Measurements from ENCODE around the gene HORMAD2. TPM values are rescaled to one million over a fixed set of nuclear protein-coding genes. Genes with fewer than 3 reads are reported as not detected.

HORMAD2 gene
- total RNA-seq, 1 experiment from 2014 or later = not detected

DNA sequence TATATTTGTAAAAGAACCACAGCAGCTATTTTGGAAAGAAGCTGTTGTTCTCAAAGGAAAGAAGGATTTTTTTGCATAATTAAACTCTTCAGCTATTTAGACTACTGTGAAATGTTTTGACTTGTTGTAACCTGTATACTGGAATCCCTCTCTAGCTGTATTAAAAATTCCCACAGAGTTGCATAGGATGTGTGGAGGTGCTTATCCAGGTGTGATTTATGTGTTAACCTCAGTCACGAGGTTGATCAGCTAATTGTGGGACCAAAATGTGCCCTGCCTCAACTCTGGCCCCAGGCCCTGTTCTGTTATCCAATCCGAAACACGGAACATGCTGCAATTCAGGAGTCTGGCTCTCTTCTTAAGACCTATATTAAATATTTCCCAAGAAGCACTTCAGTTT lies 96.2 kb downstream of the HORMAD2 start (continued):
- TF ChIP-seq, protein P1, sequence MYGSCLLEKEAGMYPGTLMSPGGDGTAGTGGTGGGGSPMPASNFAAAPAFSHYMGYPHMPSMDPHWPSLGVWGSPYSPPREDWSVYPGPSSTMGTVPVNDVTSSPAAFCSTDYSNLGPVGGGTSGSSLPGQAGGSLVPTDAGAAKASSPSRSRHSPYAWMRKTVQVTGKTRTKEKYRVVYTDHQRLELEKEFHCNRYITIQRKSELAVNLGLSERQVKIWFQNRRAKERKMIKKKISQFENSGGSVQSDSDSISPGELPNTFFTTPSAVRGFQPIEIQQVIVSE (CRISPR knock-in tag; IDR thresholded peaks at IDR 0.05; ENCODE audit: borderline replicate concordance) = no peak

DNA sequence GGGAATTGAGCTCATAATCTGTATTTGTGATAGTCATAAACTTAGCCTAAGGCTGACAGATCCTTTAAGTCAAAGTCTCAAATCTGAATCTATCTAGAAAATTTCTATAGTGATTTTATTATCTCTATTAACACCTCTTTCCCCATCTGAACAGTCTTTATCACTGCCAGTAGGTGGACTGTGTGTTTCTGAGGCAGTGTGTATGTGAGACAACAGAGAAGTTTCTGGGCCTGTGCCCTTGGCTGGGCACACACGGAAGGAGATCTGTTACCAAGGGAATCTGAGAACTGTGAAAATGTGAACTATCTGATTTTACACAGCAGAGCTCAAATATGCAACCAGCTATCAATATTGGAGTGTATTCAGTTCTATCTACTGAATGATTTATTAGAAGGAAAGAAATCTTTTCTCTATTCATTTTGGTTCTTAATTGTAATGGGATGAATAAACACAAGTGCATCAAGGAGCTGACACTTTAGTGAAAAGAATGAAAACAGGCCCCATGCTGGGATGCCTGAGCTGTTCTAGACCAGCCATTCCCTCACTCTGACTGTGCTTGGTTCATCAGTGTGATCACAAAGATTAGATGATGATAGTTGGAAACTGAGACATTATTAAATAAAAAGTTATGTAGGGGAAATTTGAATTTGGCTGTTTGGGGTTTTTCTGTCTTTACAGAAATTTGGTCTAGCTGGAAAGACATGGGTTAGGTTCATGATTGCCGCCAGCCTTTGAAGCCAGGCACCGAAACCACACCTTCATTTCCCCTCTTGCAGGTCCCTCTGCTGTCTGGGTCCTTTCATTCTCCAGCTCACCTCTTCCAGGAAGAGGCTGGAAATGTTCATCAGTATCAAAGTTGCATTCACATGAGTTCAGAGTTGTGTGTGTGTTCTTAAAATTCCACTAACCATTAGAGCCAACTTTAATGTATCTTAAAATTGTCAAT lies 98.2 kb downstream of the HORMAD2 start:
- Mint-ChIP-seq H3K27ac (0 out of 2 replicates have a peak overlapping the region, but pooled peaks have one; percentile 5), H3K27me3 (ENCODE audit: low read depth) (peaks cover 5% of the 10 kb centered on the region), H3K36me3 (no peaks in the 10 kb centered on the region), H3K9me3 (no peaks in the 10 kb centered on the region), H3K4me1 (peaks cover 11% of the 10 kb centered on the region), H3K4me3 (no peak overlapping the region)
- DNase-seq (ENCODE audit: low spot score) = no peak
- TF ChIP-seq ZNF121 (CRISPR knock-in tag; IDR thresholded peaks at IDR 0.05) (no peak), SOX15 (CRISPR knock-in tag; IDR thresholded peaks at IDR 0.05) (no peak), ZNF416 (CRISPR knock-in tag; IDR thresholded peaks at IDR 0.05) (no peak), PRRX2 (CRISPR knock-in tag; IDR thresholded peaks at IDR 0.05) (no peak)
- TF ChIP-seq, protein P2, sequence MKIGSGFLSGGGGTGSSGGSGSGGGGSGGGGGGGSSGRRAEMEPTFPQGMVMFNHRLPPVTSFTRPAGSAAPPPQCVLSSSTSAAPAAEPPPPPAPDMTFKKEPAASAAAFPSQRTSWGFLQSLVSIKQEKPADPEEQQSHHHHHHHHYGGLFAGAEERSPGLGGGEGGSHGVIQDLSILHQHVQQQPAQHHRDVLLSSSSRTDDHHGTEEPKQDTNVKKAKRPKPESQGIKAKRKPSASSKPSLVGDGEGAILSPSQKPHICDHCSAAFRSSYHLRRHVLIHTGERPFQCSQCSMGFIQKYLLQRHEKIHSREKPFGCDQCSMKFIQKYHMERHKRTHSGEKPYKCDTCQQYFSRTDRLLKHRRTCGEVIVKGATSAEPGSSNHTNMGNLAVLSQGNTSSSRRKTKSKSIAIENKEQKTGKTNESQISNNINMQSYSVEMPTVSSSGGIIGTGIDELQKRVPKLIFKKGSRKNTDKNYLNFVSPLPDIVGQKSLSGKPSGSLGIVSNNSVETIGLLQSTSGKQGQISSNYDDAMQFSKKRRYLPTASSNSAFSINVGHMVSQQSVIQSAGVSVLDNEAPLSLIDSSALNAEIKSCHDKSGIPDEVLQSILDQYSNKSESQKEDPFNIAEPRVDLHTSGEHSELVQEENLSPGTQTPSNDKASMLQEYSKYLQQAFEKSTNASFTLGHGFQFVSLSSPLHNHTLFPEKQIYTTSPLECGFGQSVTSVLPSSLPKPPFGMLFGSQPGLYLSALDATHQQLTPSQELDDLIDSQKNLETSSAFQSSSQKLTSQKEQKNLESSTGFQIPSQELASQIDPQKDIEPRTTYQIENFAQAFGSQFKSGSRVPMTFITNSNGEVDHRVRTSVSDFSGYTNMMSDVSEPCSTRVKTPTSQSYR (CRISPR knock-in tag; IDR thresholded peaks at IDR 0.05) = no peak
- POLR2A ChIA-PET = interaction anchor here (0.6 kb wide), 1 partner anchor 39 kb away, joined by 4 read pairs; no protein-coding TSS in a partner anchor
- CTCF ChIA-PET = interaction anchor here (0.6 to 1.6 kb wide), 5 partner anchors 10 to 148 kb away, joined by 3 to 6 read pairs (median 3); no protein-coding TSS in a partner anchor
- 0 out of 2 replicates have a peak, but pooled peaks have one; percentile 22 for ATAC-seq

DNA sequence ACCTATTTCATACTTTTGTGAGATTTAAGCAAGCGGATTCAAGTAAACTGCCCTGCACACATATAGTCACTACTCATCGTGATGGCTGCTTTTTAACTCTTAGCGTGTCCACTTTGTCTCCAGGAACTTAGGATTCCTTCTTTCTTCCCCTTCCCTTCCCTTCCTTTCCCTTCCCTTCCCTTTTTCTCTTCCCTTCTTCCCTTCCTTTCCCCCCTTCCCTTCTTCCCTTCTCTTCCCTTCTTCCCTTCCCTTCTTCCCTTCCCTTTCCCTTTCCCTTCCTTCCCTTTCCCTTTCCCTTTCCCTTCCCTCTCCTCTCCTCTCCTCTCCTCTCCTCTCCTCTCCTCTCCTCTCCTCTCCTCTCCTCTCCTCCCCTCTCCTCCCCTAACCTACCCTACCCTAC lies 100.4 kb downstream of the HORMAD2 start:
- no peak overlapping the region for H3K27ac Mint-ChIP-seq
- H3K36me3 Mint-ChIP-seq = no peaks in the 10 kb centered on the region
- ChIA-PET CTCF (no interaction called here), POLR2A (no interaction called here)
- no peak for DNase-seq (ENCODE audit: low spot score)
- peaks cover 12% of the 10 kb centered on the region for H3K27me3 Mint-ChIP-seq (ENCODE audit: low read depth)
- no peaks in the 10 kb centered on the region for H3K9me3 Mint-ChIP-seq
- H3K4me3 Mint-ChIP-seq = no peak overlapping the region
- H3K4me1 Mint-ChIP-seq = peaks cover 26% of the 10 kb centered on the region
- no peak for ATAC-seq
- TF ChIP-seq, protein P3, sequence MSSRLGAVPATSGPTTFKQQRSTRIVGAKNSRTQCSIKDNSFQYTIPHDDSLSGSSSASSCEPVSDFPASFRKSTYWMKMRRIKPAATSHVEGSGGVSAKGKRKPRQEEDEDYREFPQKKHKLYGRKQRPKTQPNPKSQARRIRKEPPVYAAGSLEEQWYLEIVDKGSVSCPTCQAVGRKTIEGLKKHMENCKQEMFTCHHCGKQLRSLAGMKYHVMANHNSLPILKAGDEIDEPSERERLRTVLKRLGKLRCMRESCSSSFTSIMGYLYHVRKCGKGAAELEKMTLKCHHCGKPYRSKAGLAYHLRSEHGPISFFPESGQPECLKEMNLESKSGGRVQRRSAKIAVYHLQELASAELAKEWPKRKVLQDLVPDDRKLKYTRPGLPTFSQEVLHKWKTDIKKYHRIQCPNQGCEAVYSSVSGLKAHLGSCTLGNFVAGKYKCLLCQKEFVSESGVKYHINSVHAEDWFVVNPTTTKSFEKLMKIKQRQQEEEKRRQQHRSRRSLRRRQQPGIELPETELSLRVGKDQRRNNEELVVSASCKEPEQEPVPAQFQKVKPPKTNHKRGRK (CRISPR knock-in tag; IDR thresholded peaks at IDR 0.05; ENCODE audit: borderline replicate concordance) = peak; percentile 80; the same call in 1 of the 2 replicates
- TF ChIP-seq, protein P4, sequence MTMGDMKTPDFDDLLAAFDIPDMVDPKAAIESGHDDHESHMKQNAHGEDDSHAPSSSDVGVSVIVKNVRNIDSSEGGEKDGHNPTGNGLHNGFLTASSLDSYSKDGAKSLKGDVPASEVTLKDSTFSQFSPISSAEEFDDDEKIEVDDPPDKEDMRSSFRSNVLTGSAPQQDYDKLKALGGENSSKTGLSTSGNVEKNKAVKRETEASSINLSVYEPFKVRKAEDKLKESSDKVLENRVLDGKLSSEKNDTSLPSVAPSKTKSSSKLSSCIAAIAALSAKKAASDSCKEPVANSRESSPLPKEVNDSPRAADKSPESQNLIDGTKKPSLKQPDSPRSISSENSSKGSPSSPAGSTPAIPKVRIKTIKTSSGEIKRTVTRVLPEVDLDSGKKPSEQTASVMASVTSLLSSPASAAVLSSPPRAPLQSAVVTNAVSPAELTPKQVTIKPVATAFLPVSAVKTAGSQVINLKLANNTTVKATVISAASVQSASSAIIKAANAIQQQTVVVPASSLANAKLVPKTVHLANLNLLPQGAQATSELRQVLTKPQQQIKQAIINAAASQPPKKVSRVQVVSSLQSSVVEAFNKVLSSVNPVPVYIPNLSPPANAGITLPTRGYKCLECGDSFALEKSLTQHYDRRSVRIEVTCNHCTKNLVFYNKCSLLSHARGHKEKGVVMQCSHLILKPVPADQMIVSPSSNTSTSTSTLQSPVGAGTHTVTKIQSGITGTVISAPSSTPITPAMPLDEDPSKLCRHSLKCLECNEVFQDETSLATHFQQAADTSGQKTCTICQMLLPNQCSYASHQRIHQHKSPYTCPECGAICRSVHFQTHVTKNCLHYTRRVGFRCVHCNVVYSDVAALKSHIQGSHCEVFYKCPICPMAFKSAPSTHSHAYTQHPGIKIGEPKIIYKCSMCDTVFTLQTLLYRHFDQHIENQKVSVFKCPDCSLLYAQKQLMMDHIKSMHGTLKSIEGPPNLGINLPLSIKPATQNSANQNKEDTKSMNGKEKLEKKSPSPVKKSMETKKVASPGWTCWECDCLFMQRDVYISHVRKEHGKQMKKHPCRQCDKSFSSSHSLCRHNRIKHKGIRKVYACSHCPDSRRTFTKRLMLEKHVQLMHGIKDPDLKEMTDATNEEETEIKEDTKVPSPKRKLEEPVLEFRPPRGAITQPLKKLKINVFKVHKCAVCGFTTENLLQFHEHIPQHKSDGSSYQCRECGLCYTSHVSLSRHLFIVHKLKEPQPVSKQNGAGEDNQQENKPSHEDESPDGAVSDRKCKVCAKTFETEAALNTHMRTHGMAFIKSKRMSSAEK (CRISPR knock-in tag; IDR thresholded peaks at IDR 0.05; ENCODE audit: borderline replicate concordance) = no peak
